ENCODE data around the gene PRR5L.
A peak's percentile ranks its signal among the peaks of the same experiment; 100 is the strongest.

The PRR5L gene

DNA sequence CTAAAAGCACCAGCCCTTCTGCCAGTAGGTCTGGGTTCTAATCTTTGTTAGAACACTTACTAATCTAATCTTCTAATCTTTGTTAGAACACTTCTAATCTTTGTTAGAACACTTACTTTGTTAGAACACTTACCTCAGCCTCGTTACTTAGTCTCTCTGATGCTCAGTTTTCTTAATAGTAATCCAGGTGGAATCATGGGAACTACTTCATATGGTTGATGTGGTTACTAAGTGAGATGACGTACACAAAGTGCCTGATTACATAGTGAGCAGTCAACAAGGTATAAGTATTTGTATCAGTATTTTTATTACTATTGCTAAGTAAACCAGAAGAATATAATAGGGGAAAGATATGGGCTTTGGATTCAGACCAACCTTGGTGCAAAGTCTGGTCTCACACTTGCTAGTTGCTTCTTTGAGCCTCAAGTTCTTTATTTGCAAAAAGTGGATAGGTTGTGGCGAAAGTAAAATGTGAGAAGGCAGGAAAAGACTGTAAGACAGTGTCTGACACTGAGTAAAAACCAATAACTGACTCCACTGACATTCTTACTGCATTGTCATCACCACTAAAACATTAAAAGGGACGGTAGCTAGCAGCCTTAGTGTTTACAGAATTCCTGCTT is 130.2 kb downstream of the PRR5L start:
- no peaks in the 10 kb centered on the region for H3K9me3 ChIP-seq (ENCODE audit: control insufficient read depth, low read length)
- H3K27me3 ChIP-seq (ENCODE audit: control insufficient read depth in 1 of 2, insufficient read depth in 1 of 2, low read length in 2 of 2): no peaks in the 10 kb centered on the region
- no peak overlapping the region for H2AK5ac ChIP-seq (ENCODE audit: low read length, severe bottlenecking)
- H3K27ac ChIP-seq (ENCODE audit: low read length, poor library complexity, severe bottlenecking): peak overlapping the region; percentile 8
- peak overlapping the region in 1 of 2 experiments; percentile 19 for H3K4ac ChIP-seq (ENCODE audit: low read depth in 1 of 2, low read length in 2 of 2)
- no peak overlapping the region for H3K23ac ChIP-seq (ENCODE audit: low read length in 2 of 2)
- H2BK15ac ChIP-seq (ENCODE audit: low read depth, poor library complexity, severe bottlenecking): no peak overlapping the region
- no peak overlapping the region for H4K91ac ChIP-seq (ENCODE audit: low read length)
- 0% methylated on average over 1 of the region's 4 CpGs for WGBS
- no peak overlapping the region for H2BK120ac ChIP-seq (ENCODE audit: low read depth, low read length)
- H3K79me1 ChIP-seq (replicated peaks; ENCODE audit: low read length, poor library complexity, severe bottlenecking): peaks cover 46% of the 10 kb centered on the region
- H3K4me2 ChIP-seq (ENCODE audit: low read length, poor library complexity, severe bottlenecking): no peak overlapping the region
- peaks cover 10% of the 10 kb centered on the region for H3K4me1 ChIP-seq (ENCODE audit: control insufficient read depth, insufficient read depth, low read depth, low read length)
- peak; percentile 36 for DNase-seq
- no peak overlapping the region for H4K8ac ChIP-seq (ENCODE audit: low read length)
- H2AFZ ChIP-seq (ENCODE audit: low read depth, low read length): no peak overlapping the region
- no peak overlapping the region for H3K14ac ChIP-seq (ENCODE audit: low read length in 2 of 2)
- peak overlapping the region in 1 of 2 experiments; percentile 45 for H2BK12ac ChIP-seq (ENCODE audit: low read length in 2 of 2)
- H3K18ac ChIP-seq (ENCODE audit: low read depth in 1 of 2, low read length in 2 of 2): peak overlapping the region in 1 of 2 experiments; percentile 37
- H3K9ac ChIP-seq (ENCODE audit: low read length): no peak overlapping the region
- H2BK5ac ChIP-seq (ENCODE audit: low read depth, low read length, poor library complexity, severe bottlenecking): no peak overlapping the region
- peaks cover 0 to 38% of the 10 kb centered on the region in 2 experiments for H3K36me3 ChIP-seq (ENCODE audit: control insufficient read depth in 1 of 2, insufficient read depth in 2 of 2, low read depth in 1 of 2, low read length in 2 of 2)
- H3K4me3 ChIP-seq (ENCODE audit: insufficient read depth in 1 of 2, low read depth in 1 of 2, low read length in 2 of 2): no peak overlapping the region

DNA sequence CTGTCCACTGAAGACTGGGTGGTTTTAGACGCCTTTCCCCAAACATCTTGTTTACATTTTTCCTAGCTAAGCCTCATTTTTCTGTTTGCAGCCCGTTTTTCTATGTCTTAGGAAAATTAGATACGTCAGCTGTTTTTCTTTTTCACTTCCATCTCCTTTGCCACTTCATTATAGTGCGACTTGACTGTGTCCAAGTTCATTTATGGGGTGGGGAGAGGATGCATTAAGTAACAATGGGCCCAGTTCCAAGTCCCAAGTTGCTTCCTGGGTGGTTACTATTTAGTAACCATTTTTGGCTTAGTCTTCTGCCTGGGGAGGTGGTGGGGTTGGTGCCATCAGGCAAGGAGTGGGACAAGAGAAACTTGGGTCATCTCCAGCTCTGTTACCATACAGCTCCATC is 131.0 kb downstream of the PRR5L start:
- no peak overlapping the region for H3K27ac ChIP-seq (ENCODE audit: low read length, poor library complexity, severe bottlenecking)
- peak overlapping the region in 1 of 2 experiments; percentile 37 for H3K18ac ChIP-seq (ENCODE audit: low read depth in 1 of 2, low read length in 2 of 2)
- no peak for DNase-seq
- H2BK120ac ChIP-seq (ENCODE audit: low read depth, low read length): no peak overlapping the region
- H3K4me1 ChIP-seq (ENCODE audit: control insufficient read depth, insufficient read depth, low read depth, low read length): peaks cover 13% of the 10 kb centered on the region
- no peak overlapping the region for H2BK12ac ChIP-seq (ENCODE audit: low read length in 2 of 2)
- peaks cover 44% of the 10 kb centered on the region for H3K79me1 ChIP-seq (replicated peaks; ENCODE audit: low read length, poor library complexity, severe bottlenecking)
- no peak overlapping the region for H2BK5ac ChIP-seq (ENCODE audit: low read depth, low read length, poor library complexity, severe bottlenecking)
- H3K14ac ChIP-seq (ENCODE audit: low read length in 2 of 2): no peak overlapping the region
- no peaks in the 10 kb centered on the region for H3K27me3 ChIP-seq (ENCODE audit: control insufficient read depth in 1 of 2, insufficient read depth in 1 of 2, low read length in 2 of 2)
- no peak overlapping the region for H4K8ac ChIP-seq (ENCODE audit: low read length)
- WGBS: 76% methylated on average over 2 of the region's 4 CpGs
- H3K4me2 ChIP-seq (ENCODE audit: low read length, poor library complexity, severe bottlenecking): no peak overlapping the region
- no peak overlapping the region for H3K9ac ChIP-seq (ENCODE audit: low read length)
- H3K23ac ChIP-seq (ENCODE audit: low read length in 2 of 2): no peak overlapping the region
- H2AFZ ChIP-seq (ENCODE audit: low read depth, low read length): no peak overlapping the region
- no peak overlapping the region for H4K91ac ChIP-seq (ENCODE audit: low read length)
- no peak overlapping the region for H3K4me3 ChIP-seq (ENCODE audit: insufficient read depth in 1 of 2, low read depth in 1 of 2, low read length in 2 of 2)
- no peak overlapping the region for H2AK5ac ChIP-seq (ENCODE audit: low read length, severe bottlenecking)
- peak overlapping the region; percentile 12 for H2BK15ac ChIP-seq (ENCODE audit: low read depth, poor library complexity, severe bottlenecking)
- H3K4ac ChIP-seq (ENCODE audit: low read depth in 1 of 2, low read length in 2 of 2): no peak overlapping the region
- H3K9me3 ChIP-seq (ENCODE audit: control insufficient read depth, low read length): no peaks in the 10 kb centered on the region
- peaks cover 0 to 38% of the 10 kb centered on the region in 2 experiments for H3K36me3 ChIP-seq (ENCODE audit: control insufficient read depth in 1 of 2, insufficient read depth in 2 of 2, low read depth in 1 of 2, low read length in 2 of 2)

DNA sequence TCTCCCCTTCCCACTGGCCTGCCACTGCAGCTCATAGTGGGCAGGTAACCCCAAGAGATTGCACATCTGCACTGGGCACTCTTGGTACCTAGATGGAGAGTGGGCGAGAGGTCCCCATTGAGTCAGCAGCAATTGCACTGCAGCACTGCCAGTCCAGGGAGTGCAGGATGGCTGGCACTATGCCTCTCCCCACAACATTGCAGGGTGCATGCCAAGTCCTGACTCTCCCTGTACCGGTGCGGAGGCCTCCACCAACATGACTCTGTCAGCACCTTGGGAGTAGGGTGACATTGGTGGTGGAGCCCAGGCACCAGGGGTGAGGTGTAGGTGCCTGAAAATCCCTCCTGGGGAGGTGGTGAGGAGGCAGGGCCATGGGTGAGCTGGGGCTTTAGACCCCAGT is 131.8 kb downstream of the PRR5L start:
- no peak overlapping the region for H3K9ac ChIP-seq (ENCODE audit: low read length)
- H3K9me3 ChIP-seq (ENCODE audit: control insufficient read depth, low read length): no peaks in the 10 kb centered on the region
- no peak overlapping the region for H3K4me2 ChIP-seq (ENCODE audit: low read length, poor library complexity, severe bottlenecking)
- no peak overlapping the region for H4K91ac ChIP-seq (ENCODE audit: low read length)
- H2AFZ ChIP-seq (ENCODE audit: low read depth, low read length): no peak overlapping the region
- H3K18ac ChIP-seq (ENCODE audit: low read depth in 1 of 2, low read length in 2 of 2): no peak overlapping the region
- no peaks in the 10 kb centered on the region for H3K27me3 ChIP-seq (ENCODE audit: control insufficient read depth in 1 of 2, insufficient read depth in 1 of 2, low read length in 2 of 2)
- WGBS: 100% methylated on average over 3 of the region's 3 CpGs
- peaks cover 13% of the 10 kb centered on the region for H3K4me1 ChIP-seq (ENCODE audit: control insufficient read depth, insufficient read depth, low read depth, low read length)
- H3K14ac ChIP-seq (ENCODE audit: low read length in 2 of 2): peak overlapping the region in 1 of 2 experiments; percentile 4
- H3K79me1 ChIP-seq (replicated peaks; ENCODE audit: low read length, poor library complexity, severe bottlenecking): peaks cover 38% of the 10 kb centered on the region
- H3K36me3 ChIP-seq (ENCODE audit: control insufficient read depth in 1 of 2, insufficient read depth in 2 of 2, low read depth in 1 of 2, low read length in 2 of 2): peaks cover 0 to 35% of the 10 kb centered on the region in 2 experiments
- H2BK5ac ChIP-seq (ENCODE audit: low read depth, low read length, poor library complexity, severe bottlenecking): no peak overlapping the region
- H3K27ac ChIP-seq (ENCODE audit: low read length, poor library complexity, severe bottlenecking): no peak overlapping the region
- no peak overlapping the region for H2BK15ac ChIP-seq (ENCODE audit: low read depth, poor library complexity, severe bottlenecking)
- H2BK120ac ChIP-seq (ENCODE audit: low read depth, low read length): no peak overlapping the region
- no peak overlapping the region for H3K4me3 ChIP-seq (ENCODE audit: insufficient read depth in 1 of 2, low read depth in 1 of 2, low read length in 2 of 2)
- H4K8ac ChIP-seq (ENCODE audit: low read length): no peak overlapping the region
- H3K23ac ChIP-seq (ENCODE audit: low read length in 2 of 2): no peak overlapping the region
- H3K4ac ChIP-seq (ENCODE audit: low read depth in 1 of 2, low read length in 2 of 2): no peak overlapping the region
- H2BK12ac ChIP-seq (ENCODE audit: low read length in 2 of 2): peak overlapping the region in 1 of 2 experiments; percentile 40
- no peak for DNase-seq
- H2AK5ac ChIP-seq (ENCODE audit: low read length, severe bottlenecking): no peak overlapping the region

DNA sequence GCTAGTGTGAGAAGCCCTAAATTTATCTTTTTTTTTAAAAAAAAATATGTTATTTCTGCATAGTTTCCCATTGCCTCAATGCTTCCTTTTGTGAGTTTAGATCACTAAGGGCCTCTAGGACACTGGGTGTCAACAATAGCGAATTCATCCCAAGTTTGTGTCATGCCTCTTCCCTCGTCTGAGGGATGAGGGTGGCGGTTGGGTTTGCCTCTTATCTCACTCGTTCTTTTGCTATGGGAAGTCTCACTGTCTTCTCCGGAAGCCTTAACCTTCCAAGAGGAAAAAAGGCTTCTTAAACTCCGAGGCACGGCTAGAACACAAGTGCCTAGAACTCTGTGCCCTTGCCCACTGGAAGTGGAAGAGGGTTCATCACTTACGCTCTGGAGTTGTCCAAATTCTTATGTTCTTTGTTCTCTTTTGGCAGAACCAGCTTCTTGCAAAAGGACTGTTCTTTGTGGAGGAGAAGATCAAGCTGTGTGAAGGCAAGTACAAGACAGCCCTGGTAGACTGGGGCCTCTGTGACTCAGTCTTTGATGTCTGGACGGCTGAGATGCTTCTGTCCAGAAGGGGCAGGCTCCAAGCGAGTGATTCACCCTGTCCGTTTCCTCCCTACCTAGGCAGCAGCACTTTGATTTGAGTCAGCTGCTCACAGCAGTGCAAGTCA is 135.5 kb downstream of the PRR5L start:
- Histone ChIP-seq H3K4me1 (ENCODE audit: control insufficient read depth, insufficient read depth, low read depth, low read length) (peaks cover 11% of the 10 kb centered on the region), H2BK12ac (ENCODE audit: low read length in 2 of 2) (peak overlapping the region; percentile 59 to 98), H3K9me3 (ENCODE audit: control insufficient read depth, low read length) (no peaks in the 10 kb centered on the region), H2BK120ac (ENCODE audit: low read depth, low read length) (no peak overlapping the region), H3K27ac (ENCODE audit: low read length, poor library complexity, severe bottlenecking) (peak overlapping the region; percentile 92), H3K4ac (ENCODE audit: low read depth in 1 of 2, low read length in 2 of 2) (peak overlapping the region in 1 of 2 experiments; percentile 76), H3K4me2 (ENCODE audit: low read length, poor library complexity, severe bottlenecking) (peak overlapping the region; percentile 20), H3K4me3 (ENCODE audit: insufficient read depth in 1 of 2, low read depth in 1 of 2, low read length in 2 of 2) (no peak overlapping the region), H3K79me1 (replicated peaks; ENCODE audit: low read length, poor library complexity, severe bottlenecking) (peaks cover 32% of the 10 kb centered on the region), H4K8ac (ENCODE audit: low read length) (peak overlapping the region; percentile 10), H2AK5ac (ENCODE audit: low read length, severe bottlenecking) (peak overlapping the region; percentile 79), H3K18ac (ENCODE audit: low read depth in 1 of 2, low read length in 2 of 2) (peak overlapping the region; percentile 54 to 77), H2AFZ (ENCODE audit: low read depth, low read length) (no peak overlapping the region), H4K91ac (ENCODE audit: low read length) (peak overlapping the region; percentile 34), H3K14ac (ENCODE audit: low read length in 2 of 2) (no peak overlapping the region), H3K36me3 (ENCODE audit: control insufficient read depth in 1 of 2, insufficient read depth in 2 of 2, low read depth in 1 of 2, low read length in 2 of 2) (peaks cover 0 to 40% of the 10 kb centered on the region in 2 experiments), H3K9ac (ENCODE audit: low read length) (peak overlapping the region; percentile 47), H3K27me3 (ENCODE audit: control insufficient read depth in 1 of 2, insufficient read depth in 1 of 2, low read length in 2 of 2) (no peaks in the 10 kb centered on the region), H3K23ac (ENCODE audit: low read length in 2 of 2) (no peak overlapping the region), H2BK15ac (ENCODE audit: low read depth, poor library complexity, severe bottlenecking) (no peak overlapping the region), H2BK5ac (ENCODE audit: low read depth, low read length, poor library complexity, severe bottlenecking) (peak overlapping the region; percentile 53)
- peak; percentile 97 for DNase-seq
- 33% methylated on average over 11 of the region's 11 CpGs for WGBS

All from mesenchymal stem cell (in vitro differentiated cells and primary cell).